Mesothelial cell of epicardium (in vitro differentiated cells): ENCODE measurements around the gene ENOX2. TPM values are rescaled to one million over a fixed set of nuclear protein-coding genes. Genes with fewer than 3 reads are reported as not detected.

Experiments used
- DNase-seq, 2 experiments: peaks; one replicate each; pipeline ENCODE4 v3.0.0; 2021; ENCODE audit warnings: low spot score in 2 of 2; ENCODE audit not compliant: unreplicated experiment in 2 of 2
- H3K27ac Mint-ChIP-seq: 2 replicates; pipeline ENCODE4 v1.8.0; 2021; ENCODE audit warnings: mixed read lengths
- H3K27me3 Mint-ChIP-seq: 2 replicates; pipeline ENCODE4 v1.8.0; 2021; ENCODE audit warnings: low read depth, mixed read lengths
- H3K36me3 Mint-ChIP-seq: 2 replicates; pipeline ENCODE4 v1.8.0; 2021; ENCODE audit warnings: mixed read lengths
- H3K4me1 Mint-ChIP-seq: 2 replicates; pipeline ENCODE4 v1.8.0; 2021; ENCODE audit warnings: mixed read lengths
- H3K4me3 Mint-ChIP-seq: 2 replicates; pipeline ENCODE4 v1.8.0; 2021; ENCODE audit warnings: mild to moderate bottlenecking, moderate library complexity, mixed read lengths
- H3K9me3 Mint-ChIP-seq: 2 replicates; pipeline ENCODE4 v1.8.0; 2021; ENCODE audit warnings: mixed read lengths
- total RNA-seq: library from RNA; stranded (reverse); gene quantifications from 3 replicates; pipeline ENCODE4 v1.2.1, GENCODE V29; 2021
- TF ChIP-seq, protein P1 (sequence below): fragments of 200-600 bp; sonication (generic); IDR thresholded peaks from one replicate; pipeline ENCODE4 v1.5.0; 2021; ENCODE audit warnings: antibody characterized with exemption; ENCODE audit not compliant: unreplicated experiment

The ENOX2 gene
- total RNA-seq, 1 donor from 2014 or later, result 13.0 TPM

- no peaks in the 10 kb centered on the region for H3K36me3 Mint-ChIP-seq
- TF ChIP-seq, protein P1, sequence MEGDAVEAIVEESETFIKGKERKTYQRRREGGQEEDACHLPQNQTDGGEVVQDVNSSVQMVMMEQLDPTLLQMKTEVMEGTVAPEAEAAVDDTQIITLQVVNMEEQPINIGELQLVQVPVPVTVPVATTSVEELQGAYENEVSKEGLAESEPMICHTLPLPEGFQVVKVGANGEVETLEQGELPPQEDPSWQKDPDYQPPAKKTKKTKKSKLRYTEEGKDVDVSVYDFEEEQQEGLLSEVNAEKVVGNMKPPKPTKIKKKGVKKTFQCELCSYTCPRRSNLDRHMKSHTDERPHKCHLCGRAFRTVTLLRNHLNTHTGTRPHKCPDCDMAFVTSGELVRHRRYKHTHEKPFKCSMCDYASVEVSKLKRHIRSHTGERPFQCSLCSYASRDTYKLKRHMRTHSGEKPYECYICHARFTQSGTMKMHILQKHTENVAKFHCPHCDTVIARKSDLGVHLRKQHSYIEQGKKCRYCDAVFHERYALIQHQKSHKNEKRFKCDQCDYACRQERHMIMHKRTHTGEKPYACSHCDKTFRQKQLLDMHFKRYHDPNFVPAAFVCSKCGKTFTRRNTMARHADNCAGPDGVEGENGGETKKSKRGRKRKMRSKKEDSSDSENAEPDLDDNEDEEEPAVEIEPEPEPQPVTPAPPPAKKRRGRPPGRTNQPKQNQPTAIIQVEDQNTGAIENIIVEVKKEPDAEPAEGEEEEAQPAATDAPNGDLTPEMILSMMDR, result no peak
- H3K27me3 Mint-ChIP-seq, result peaks cover 5% of the 10 kb centered on the region
- H3K9me3 Mint-ChIP-seq, result no peaks in the 10 kb centered on the region
- no peak overlapping the region for H3K27ac Mint-ChIP-seq
- DNase-seq, result no peak
- peaks cover 2% of the 10 kb centered on the region for H3K4me1 Mint-ChIP-seq
- no peak overlapping the region for H3K4me3 Mint-ChIP-seq
Measured at GRCh38 chrX:130592204-130592603, 310.8 kb downstream of the ENOX2 start.

- peaks cover 4% of the 10 kb centered on the region for H3K9me3 Mint-ChIP-seq
- H3K27ac Mint-ChIP-seq, result no peak overlapping the region
- peaks cover 26% of the 10 kb centered on the region for H3K27me3 Mint-ChIP-seq
- no peaks in the 10 kb centered on the region for H3K36me3 Mint-ChIP-seq
- no peak for DNase-seq
- TF ChIP-seq, protein P1, result no peak
- no peaks in the 10 kb centered on the region for H3K4me1 Mint-ChIP-seq
- H3K4me3 Mint-ChIP-seq, result no peak overlapping the region
Measured at GRCh38 chrX:130578906-130579305, 324.1 kb downstream of the ENOX2 start.

- H3K36me3 Mint-ChIP-seq, result no peaks in the 10 kb centered on the region
- H3K4me3 Mint-ChIP-seq, result no peak overlapping the region
- TF ChIP-seq, protein P1, result no peak
- H3K4me1 Mint-ChIP-seq, result no peaks in the 10 kb centered on the region
- H3K9me3 Mint-ChIP-seq, result peaks cover 3% of the 10 kb centered on the region
- H3K27me3 Mint-ChIP-seq, result peaks cover 23% of the 10 kb centered on the region
- DNase-seq, result no peak
- H3K27ac Mint-ChIP-seq, result no peak overlapping the region
Measured at GRCh38 chrX:130577431-130577830, 325.6 kb downstream of the ENOX2 start.

DNA sequence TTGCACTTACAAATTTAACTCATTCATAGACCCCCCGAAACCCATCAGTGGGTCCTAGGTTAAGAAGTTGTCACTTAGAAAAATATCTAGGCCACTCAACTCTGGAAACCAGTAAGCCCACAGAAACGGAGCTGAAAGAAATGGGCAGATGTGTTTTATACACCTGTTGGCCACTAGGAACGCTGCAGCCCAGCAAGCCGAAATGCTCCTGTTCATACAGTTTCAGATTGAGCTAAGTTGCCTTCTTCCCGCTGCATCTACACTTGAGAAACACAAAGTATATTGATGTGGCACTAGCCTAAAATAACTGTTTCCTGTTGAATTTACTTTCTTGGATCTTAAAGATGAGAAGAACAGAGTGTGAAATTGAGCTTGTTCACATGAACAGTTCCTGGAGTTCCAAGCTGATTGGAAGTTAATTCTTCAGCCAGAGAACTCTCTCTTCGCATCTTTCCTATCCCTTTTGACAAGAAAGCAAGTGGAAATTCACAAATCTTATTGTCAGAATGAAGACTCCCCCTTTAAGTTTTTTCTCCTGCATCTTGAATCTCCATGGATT lies 327.1 kb downstream of the ENOX2 start:
- H3K36me3 Mint-ChIP-seq, result no peaks in the 10 kb centered on the region
- no peaks in the 10 kb centered on the region for H3K4me1 Mint-ChIP-seq
- no peak for DNase-seq
- no peaks in the 10 kb centered on the region for H3K9me3 Mint-ChIP-seq
- H3K27me3 Mint-ChIP-seq, result peaks cover 23% of the 10 kb centered on the region
- TF ChIP-seq, protein P1, result peak; percentile 74
- H3K27ac Mint-ChIP-seq, result no peak overlapping the region
- H3K4me3 Mint-ChIP-seq, result no peak overlapping the region

Other genes starting within 250 kb of the ENOX2 start
- gene ARHGAP36, start 155.1 kb upstream of the ENOX2 start, total RNA-seq, result not detected in 3 replicates